Fibroblast of pulmonary artery (primary cell): ENCODE data around the gene PIK3R6.
"Not testable (repeated sequence)": the region's sequence is repeated elsewhere in the genome, so short reads cannot be mapped to it uniquely, and the experiment has no call there.

Experiments
- DNase-seq: peaks from one replicate; pipeline ENCODE4 v3.0.0-alpha.2; 2010; ENCODE audit warnings: low read depth
- H3K4me3 ChIP-seq: replicated peaks from 2 replicates; pipeline ENCODE4 v1.5.1; 2011; ENCODE audit warnings: low read depth, mild to moderate bottlenecking, control low read depth, low read length, moderate library complexity
- CTCF ChIP-seq: IDR thresholded peaks from 2 replicates; pipeline ENCODE4 v1.5.1; 2011; ENCODE audit warnings: mild to moderate bottlenecking, control low read depth, low read length, inconsistent platforms; ENCODE audit errors: missing control alignments

PIK3R6 gene

GRCh38 chr17:8806926-8807550 is 60.4 kb downstream of the PIK3R6 start:
- TF ChIP-seq CTCF = no peak
- H3K4me3 ChIP-seq = no peak overlapping the region
- DNase-seq = no peak

DNA sequence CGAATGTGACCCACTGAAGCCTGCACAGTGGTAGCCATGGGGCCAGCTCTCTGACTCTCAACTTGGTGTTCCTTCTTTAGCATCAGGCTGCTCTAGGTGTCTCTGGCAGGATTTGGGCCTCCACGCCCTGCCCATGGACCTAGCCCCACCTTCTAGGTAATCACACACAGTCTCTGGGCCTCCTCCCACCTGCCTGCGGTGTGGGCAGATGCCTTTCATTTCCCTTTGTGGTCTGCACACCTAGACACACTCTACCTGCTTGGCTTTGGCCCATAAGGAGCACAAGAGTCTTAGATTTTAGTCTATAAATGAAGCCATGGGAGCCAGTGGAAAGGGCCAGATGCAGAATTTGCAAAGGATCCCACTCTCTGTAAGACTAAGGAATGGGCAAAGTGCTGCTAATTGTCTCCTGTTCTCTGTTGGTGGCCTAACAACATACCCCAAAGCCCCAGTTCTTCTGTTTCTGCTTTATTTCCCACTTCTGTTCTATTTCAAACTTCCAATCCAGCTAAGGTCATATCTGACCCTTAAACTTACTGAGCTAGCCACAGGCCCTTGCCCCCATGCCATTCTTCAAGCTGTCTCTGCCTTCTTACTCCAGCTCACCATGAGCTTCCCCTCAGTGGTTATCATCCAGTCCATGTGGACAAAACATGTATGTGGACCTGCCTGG is 61.1 kb downstream of the PIK3R6 start:
- DNase-seq = no peak
- H3K4me3 ChIP-seq = no peak overlapping the region
- no peak for TF ChIP-seq CTCF

DNA sequence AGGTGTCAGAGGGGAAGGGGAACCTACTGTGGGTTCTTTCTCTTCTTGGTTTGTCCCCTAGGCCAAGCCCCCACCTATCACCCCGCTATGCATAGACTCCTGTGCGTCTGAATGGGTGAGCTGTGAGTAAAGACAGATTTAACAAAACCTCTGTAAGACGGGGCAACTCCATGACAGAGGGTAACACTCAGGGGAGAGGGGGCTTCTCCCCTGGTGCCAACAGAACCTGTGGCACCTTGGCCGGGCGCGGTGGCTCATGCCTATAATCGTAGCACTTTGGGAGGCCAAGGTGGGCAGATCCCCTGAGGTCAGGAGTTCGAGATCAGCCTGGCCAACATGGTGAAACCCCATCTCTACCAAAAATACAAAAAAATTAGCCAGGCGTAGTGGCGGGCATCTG is 62.1 kb downstream of the PIK3R6 start:
- DNase-seq = not testable (repeated sequence)

GRCh38 chr17:8803531-8804420 is 63.7 kb downstream of the PIK3R6 start:
- no peak overlapping the region for H3K4me3 ChIP-seq
- TF ChIP-seq CTCF = no peak
- no peak for DNase-seq

More for the DNA sequence above, 62.1 kb downstream of the PIK3R6 start:
- H3K4me3 ChIP-seq = not testable (repeated sequence)

GRCh38 chr17:8801135-8801840 is 66.2 kb downstream of the PIK3R6 start:
- no peak overlapping the region for H3K4me3 ChIP-seq
- DNase-seq = no peak
- no peak for TF ChIP-seq CTCF

DNA sequence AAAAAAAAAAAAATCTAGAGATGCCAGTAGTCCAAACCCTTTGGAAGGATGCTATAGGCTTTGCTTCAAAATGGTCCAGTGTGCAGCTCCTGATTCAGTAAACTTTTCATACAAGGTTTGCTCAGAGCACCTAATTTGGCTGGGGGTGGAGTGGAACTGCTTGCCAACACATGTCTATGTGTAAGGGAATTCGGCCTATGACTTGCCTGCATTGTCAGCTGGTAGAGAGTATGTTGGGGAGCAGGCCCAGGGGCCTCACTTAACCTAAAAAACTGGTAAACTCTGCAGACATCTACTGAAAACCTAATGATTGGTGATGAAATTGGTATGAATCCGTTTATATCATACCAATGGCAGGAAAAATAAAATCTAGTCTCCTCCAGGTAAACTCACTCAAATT is 66.8 kb downstream of the PIK3R6 start:
- H3K4me3 ChIP-seq = no peak overlapping the region
- TF ChIP-seq CTCF = no peak
- no peak for DNase-seq
